K562 (cell line): ENCODE data around the gene ABCA13. TPM values are rescaled to one million over a fixed set of nuclear protein-coding genes. Genes with fewer than 3 reads are reported as not detected.

Experiments
- ATAC-seq: fragments of 200-7000 bp; cut with Tn5 transposase; 3 replicates; pipeline ENCODE4 v1.9.1; 2020; ENCODE audit warnings: moderate library complexity
- BruUV-seq: library from RNA; stranded (reverse); fragments of 400-500 nt; replicated peaks from 2 replicates; lab custom pipeline; 2021; lab: Mats Ljungman, UMichigan
- CTCF ChIA-PET: fragments of 300-600 bp; formaldehyde crosslinking; extraction: SDS; loops from one replicate; lab custom pipeline; 2021; ENCODE audit warnings: low intra/inter-chr PET ratio; lab: Yijun Ruan, JAX
- POLR2A ChIA-PET: fragments of 300-600, 350-650 bp; sonication (Branson Sonifier 250); formaldehyde crosslinking; extraction: SDS; loops from one replicate; lab custom pipeline; 2021; ENCODE audit warnings: antibody characterized with exemption, inconsistent platforms; lab: Yijun Ruan, JAX
- DNase-seq, 4 experiments: peaks; one replicate each; pipeline versions ENCODE4 v3.0.0 to v3.0.0-alpha.2; 2011 to 2018; ENCODE audit warnings: low spot score in 3 of 4, mixed read lengths in 3 of 4; ENCODE audit errors: extremely low read depth in 1 of 4
- FAIRE-seq: peaks from 2 replicates; lab custom pipeline; 2011; peaks lifted over from hg19 to GRCh38; lab: Jason Lieb, UNC
- H2AFZ ChIP-seq: 2 replicates; pipeline ENCODE4 v1.6.0; 2011; ENCODE audit warnings: low read depth, low read length, control low read depth, inconsistent platforms
- H3K27ac ChIP-seq: fragments of 200-600 bp; 3 replicates; pipeline ENCODE4 v1.8.0; 2011; ENCODE audit warnings: low read depth, mild to moderate bottlenecking, control low read depth, inconsistent platforms, low read length, moderate library complexity, mixed read lengths; ENCODE audit errors: extremely low read depth
- H3K27me3 ChIP-seq, 2 experiments: fragments of 300-600 bp in 1 of 2; 2 replicates in 1 of 2; 3 replicates in 1 of 2; pipeline versions ENCODE4 v1.6.0 to v1.8.0; 2011; ENCODE audit warnings: inconsistent platforms in 2 of 2, low read length in 2 of 2, mild to moderate bottlenecking in 1 of 2, mixed read lengths in 1 of 2, moderate library complexity in 1 of 2; ENCODE audit not compliant: control insufficient read depth in 2 of 2, insufficient read depth in 2 of 2
- H3K36me3 ChIP-seq: fragments of 300-600 bp; 3 replicates; pipeline ENCODE4 v1.8.0; 2011; ENCODE audit warnings: mild to moderate bottlenecking, low read length, inconsistent platforms; ENCODE audit not compliant: control insufficient read depth, insufficient read depth
- H3K4me1 ChIP-seq, 2 experiments: fragments of 200-600 bp in 1 of 2; replicated peaks in 1 of 2; 2 replicates in 1 of 2; 3 replicates in 1 of 2; pipeline versions ENCODE4 v1.5.1 to v1.8.0; 2011; ENCODE audit warnings: inconsistent platforms in 2 of 2, low read length in 2 of 2, mild to moderate bottlenecking in 1 of 2, mixed read lengths in 1 of 2, moderate library complexity in 1 of 2; ENCODE audit not compliant: control insufficient read depth in 2 of 2, insufficient read depth in 2 of 2
- H3K4me2 ChIP-seq: 2 replicates; pipeline ENCODE4 v1.6.1; 2011; ENCODE audit warnings: low read length, control low read depth, inconsistent platforms, mixed read lengths; ENCODE audit not compliant: insufficient read depth
- H3K4me3 ChIP-seq: fragments of 200-600 bp; sonication (generic), shearing (Covaris generic); 2 replicates; pipeline ENCODE4 v1.5.1; 2016; ENCODE audit warnings: control low read depth, inconsistent platforms
- H3K79me2 ChIP-seq: fragments of 200-600 bp; 3 replicates; pipeline ENCODE4 v1.8.0; 2011; ENCODE audit warnings: low read length, inconsistent platforms; ENCODE audit not compliant: control insufficient read depth, insufficient read depth
- H3K9ac ChIP-seq, 2 experiments: 2 replicates each; pipeline versions ENCODE4 v1.6.0 to v1.6.1; 2011; ENCODE audit warnings: low read depth in 2 of 2, low read length in 2 of 2, control low read depth in 1 of 2, inconsistent platforms in 1 of 2, mild to moderate bottlenecking in 1 of 2, mixed read lengths in 1 of 2; ENCODE audit not compliant: insufficient read depth in 1 of 2
- H3K9me1 ChIP-seq: one replicate; pipeline ENCODE4 v1.6.0; 2011; ENCODE audit warnings: inconsistent platforms, mild to moderate bottlenecking, low read length, moderate library complexity; ENCODE audit not compliant: control insufficient read depth, insufficient read depth
- H3K9me3 ChIP-seq: replicated peaks from 2 replicates; pipeline ENCODE4 v1.5.1; 2011; ENCODE audit warnings: low read depth, low read length, inconsistent platforms; ENCODE audit not compliant: control insufficient read depth, insufficient read depth
- H4K20me1 ChIP-seq: replicated peaks from 2 replicates; pipeline ENCODE4 v1.6.1; 2011; ENCODE audit warnings: low read length, inconsistent platforms, mixed read lengths; ENCODE audit not compliant: control insufficient read depth, insufficient read depth
- EP400 ChIP-seq: fragments of 450-650 bp; IDR thresholded peaks from 2 replicates; pipeline ENCODE4 v1.6.1; 2017; ENCODE audit warnings: antibody characterized with exemption, mild to moderate bottlenecking, moderate library complexity
- FOXP1 ChIP-seq: sonication (generic); formaldehyde crosslinking; IDR thresholded peaks from 2 replicates; pipeline ENCODE4 v1.8.0; 2022; ENCODE audit warnings: mild to moderate bottlenecking, missing genetic modification reagents
- KAT8 ChIP-seq: fragments of 450-650 bp; IDR thresholded peaks from 2 replicates; pipeline ENCODE4 v1.6.1; 2016; ENCODE audit warnings: low read depth, mild to moderate bottlenecking
- MECOM ChIP-seq: fragments of 250-450 bp; sonication (Bioruptor Pico); IDR thresholded peaks from 2 replicates; pipeline ENCODE4 v1.8.0; 2022; ENCODE audit warnings: inconsistent platforms
- SFPQ ChIP-seq: fragments of 200-400 bp; formaldehyde crosslinking; IDR thresholded peaks from 2 replicates; pipeline ENCODE4 v1.6.1; 2017; ENCODE audit warnings: mild to moderate bottlenecking, low read depth, low read length, moderate library complexity
- THAP12 ChIP-seq: fragments of 250-450 bp; sonication (Bioruptor Pico); IDR thresholded peaks from 2 replicates; pipeline ENCODE4 v1.9.0; 2021; ENCODE audit warnings: mild to moderate bottlenecking, inconsistent platforms
- ZFPM2 ChIP-seq: fragments of 250-450 bp; sonication (Bioruptor Pico); IDR thresholded peaks from 2 replicates; pipeline ENCODE4 v1.5.1; 2022; ENCODE audit warnings: mild to moderate bottlenecking
- in situ Hi-C: fragments of 300-500 bp; cut with MboI; formaldehyde crosslinking; loops from 4 replicates; pipeline ENCODE4 v1.15.0; 2018; ENCODE audit warnings: inconsistent platforms, mixed read lengths
- intact Hi-C: fragments of 100-400 bp; cut with micrococcal nuclease; formaldehyde crosslinking; loops from 2 replicates; pipeline ENCODE4 v1.14.2; 2022
- polyA plus RNA-seq, 8 experiments: library from polyadenylated mRNA; depleted of rRNA in 4 of 8; stranded (reverse) in 5 of 8; unstranded in 3 of 8; fragments of >200 nt; fragmentation: Nextera tagmentation in 2 of 8; fragmentation: Illumina TruSeq in 1 of 8; extraction: Ambion mirVana in 2 of 8; extraction: Trizol in 1 of 8; gene quantifications; 2 replicates each; pipeline versions ENCODE4 v1.2.1 to v1.2.3, GENCODE V29; 2011 to 2014; ENCODE audit warnings: inconsistent platforms in 1 of 8, missing spikeins in 1 of 8
- total RNA-seq, 7 experiments: library from RNA; depleted of rRNA in 6 of 7; stranded (reverse); fragments of >200 nt in 6 of 7; fragmentation: Illumina TruSeq in 2 of 7; extraction: Trizol in 2 of 7; gene quantifications; 2 replicates each; pipeline versions ENCODE4 v1.2.1 to v1.2.3, GENCODE V29; 2011 to 2021; ENCODE audit warnings: low replicate concordance in 1 of 7
- TF ChIP-seq, protein P1 (sequence below): fragments of 250-450 bp; sonication (Bioruptor Pico); IDR thresholded peaks from 2 replicates; pipeline ENCODE4 v1.8.0; 2021; ENCODE audit warnings: mild to moderate bottlenecking, moderate library complexity

The ABCA13 gene
- total and polyA plus RNA-seq, 9 of the 15 experiments (the other 6 are each of a cell fraction or from before 2014, with no cell fraction given) = 0.14 to 1.5 (median 0.38) TPM

- Histone ChIP-seq H3K9ac (no peak overlapping the region), H4K20me1 (no peaks in the 10 kb centered on the region), H3K27ac (no peak overlapping the region), H3K4me1 (no peaks in the 10 kb centered on the region), H3K79me2 (no peaks in the 10 kb centered on the region), H3K9me3 (no peaks in the 10 kb centered on the region; the same call in 1 of the 2 replicates), H3K27me3 (no peaks in the 10 kb centered on the region), H3K9me1 (no peaks in the 10 kb centered on the region), H2AFZ (no peak overlapping the region), H3K4me3 (no peak overlapping the region), H3K4me2 (no peak overlapping the region), H3K36me3 (no peaks in the 10 kb centered on the region)
- ATAC-seq = no peak
- DNase-seq = no peak
- FAIRE-seq = no peak
- ChIA-PET POLR2A (no interaction called here), CTCF (no interaction called here)
- in situ Hi-C loops = no loop called here
- intact Hi-C loops = no loop called here
- TF ChIP-seq ZFPM2 (CRISPR knock-in tag) = no peak
- TF ChIP-seq EP400 = no peak
- TF ChIP-seq THAP12 (CRISPR knock-in tag) = no peak
- TF ChIP-seq, protein P1, sequence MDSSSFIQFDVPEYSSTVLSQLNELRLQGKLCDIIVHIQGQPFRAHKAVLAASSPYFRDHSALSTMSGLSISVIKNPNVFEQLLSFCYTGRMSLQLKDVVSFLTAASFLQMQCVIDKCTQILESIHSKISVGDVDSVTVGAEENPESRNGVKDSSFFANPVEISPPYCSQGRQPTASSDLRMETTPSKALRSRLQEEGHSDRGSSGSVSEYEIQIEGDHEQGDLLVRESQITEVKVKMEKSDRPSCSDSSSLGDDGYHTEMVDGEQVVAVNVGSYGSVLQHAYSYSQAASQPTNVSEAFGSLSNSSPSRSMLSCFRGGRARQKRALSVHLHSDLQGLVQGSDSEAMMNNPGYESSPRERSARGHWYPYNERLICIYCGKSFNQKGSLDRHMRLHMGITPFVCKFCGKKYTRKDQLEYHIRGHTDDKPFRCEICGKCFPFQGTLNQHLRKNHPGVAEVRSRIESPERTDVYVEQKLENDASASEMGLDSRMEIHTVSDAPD (CRISPR knock-in tag) = no peak
- TF ChIP-seq MECOM (CRISPR knock-in tag) = no peak
- no peak for TF ChIP-seq FOXP1
- no peak for TF ChIP-seq KAT8
- no peak for TF ChIP-seq SFPQ
- BruUV-seq = no TSS peak
Observed at GRCh38 chr7:48217753-48218152, 46.5 kb downstream of the ABCA13 start.
